Stimulated activated CD4-positive, alpha-beta T cell treated with anti-CD3 and anti-CD28 coated beads, Interleukin-1b, Interleukin-23, amount 100 ng/mL, for 48 hours (primary cell): ENCODE results near the gene RIMS1.

Source experiments
- DNase-seq: peaks from one replicate; pipeline ENCODE4 v3.0.0-alpha.2; 2020

RIMS1 gene

DNA sequence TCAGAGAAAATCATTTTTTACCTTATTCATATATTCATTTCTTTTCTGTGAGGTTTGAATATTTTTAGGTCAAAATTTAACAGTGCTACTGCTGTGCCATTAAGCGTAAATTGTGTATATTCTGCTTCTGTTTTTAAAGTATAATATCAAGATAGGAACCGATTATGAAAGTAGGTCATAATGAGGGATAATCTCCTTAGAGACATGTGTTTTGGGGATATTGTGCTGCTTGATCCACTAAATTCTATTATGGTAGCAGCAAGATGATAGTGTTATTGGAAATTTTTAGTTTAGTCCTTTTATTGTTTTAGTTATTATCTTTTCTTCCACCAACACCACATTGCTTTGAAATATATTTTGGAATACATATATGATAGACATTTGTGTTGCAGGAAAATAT is 244.0 kb downstream of the RIMS1 start:
- no peak for DNase-seq

GRCh38 chr6:72132427-72132826 is 246.1 kb downstream of the RIMS1 start:
- no peak for DNase-seq

GRCh38 chr6:72132851-72133250 is 246.5 kb downstream of the RIMS1 start:
- DNase-seq = no peak

DNA sequence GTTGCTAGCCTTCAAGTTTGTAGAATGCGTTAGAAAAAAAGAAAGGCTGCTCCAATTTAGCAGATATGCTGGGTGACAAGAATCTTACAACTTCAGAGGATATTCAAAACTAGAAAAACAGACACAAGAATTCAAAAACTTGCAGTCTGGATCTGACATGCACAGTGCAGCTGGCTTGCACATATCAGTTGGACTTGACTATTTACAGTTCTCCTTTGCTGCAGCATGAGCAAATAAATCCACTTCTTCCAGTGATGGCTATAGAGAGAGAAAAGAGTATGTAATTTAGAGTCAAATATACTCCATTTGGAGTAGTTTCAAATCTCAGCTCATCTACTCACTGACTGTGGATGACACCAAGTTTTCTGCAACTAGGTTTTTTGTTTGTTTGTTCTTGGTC is 247.0 kb downstream of the RIMS1 start:
- DNase-seq = no peak

- no peak for DNase-seq
Observed at GRCh38 chr6:72140795-72141194, 254.4 kb downstream of the RIMS1 start.

DNA sequence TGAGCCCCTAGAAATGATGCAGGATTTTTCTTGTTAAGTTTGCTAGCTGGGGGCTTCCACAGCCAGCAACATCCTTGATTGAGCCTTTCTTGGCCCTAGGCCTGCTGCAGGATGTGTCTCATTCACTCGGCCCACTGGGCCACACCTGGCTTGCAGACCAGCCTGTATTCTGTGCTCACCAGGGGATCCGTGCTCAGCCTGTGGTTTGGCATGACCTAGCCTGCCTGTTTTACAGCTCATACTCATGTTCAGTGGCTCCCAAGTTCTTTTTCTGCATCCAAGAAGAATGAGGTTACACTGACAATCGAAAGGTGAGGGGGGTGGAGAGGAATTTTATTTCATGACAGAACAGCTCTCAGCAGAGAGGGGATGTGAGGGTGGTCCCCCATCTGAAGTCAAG is 263.4 kb downstream of the RIMS1 start:
- DNase-seq = no peak

DNA sequence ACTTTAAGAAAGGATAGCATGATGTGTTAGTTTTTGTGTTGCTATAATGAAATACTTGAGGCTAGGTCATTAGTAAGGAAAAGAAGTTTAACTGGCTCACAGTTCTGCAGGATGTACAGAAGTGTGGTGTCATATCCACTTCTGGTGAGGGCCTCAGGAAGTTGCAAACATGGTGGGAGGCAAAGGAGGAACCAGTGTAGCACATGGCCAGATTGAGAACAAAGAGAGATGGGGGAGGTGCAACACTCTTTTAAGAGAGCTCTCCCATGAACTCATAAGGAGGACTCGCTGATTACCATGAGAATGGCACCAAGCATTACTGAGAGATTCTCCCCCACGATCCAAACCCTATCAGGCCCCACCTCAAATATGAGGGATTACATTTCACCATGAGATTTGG is 265.4 kb downstream of the RIMS1 start:
- DNase-seq = no peak

DNA sequence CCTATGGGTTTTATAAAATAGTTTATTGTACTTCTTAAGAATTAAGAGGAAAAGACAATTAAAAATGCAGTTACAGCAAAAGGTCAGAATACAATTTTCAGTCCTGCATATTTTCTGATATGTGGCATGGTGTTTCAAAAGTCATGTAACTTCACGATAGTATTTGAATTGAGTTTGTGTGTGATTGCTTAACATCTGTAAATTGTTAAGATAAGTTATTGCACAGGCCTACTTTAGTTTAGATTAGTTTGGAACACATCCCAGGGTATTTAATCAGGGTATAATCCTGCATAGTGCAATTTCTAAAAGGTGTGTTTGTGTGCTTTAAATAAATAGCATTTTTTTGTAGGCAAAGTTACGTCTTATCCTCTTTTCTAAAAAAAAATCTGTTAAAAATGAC is 289.6 kb downstream of the RIMS1 start:
- no peak for DNase-seq

GRCh38 chr6:72182337-72183246 is 296.2 kb downstream of the RIMS1 start:
- no peak for DNase-seq

- no peak for DNase-seq
Observed at GRCh38 chr6:72203983-72204382, 317.6 kb downstream of the RIMS1 start.

GRCh38 chr6:72205500-72205899 is 319.1 kb downstream of the RIMS1 start:
- no peak for DNase-seq

GRCh38 chr6:72206606-72207005 is 320.3 kb downstream of the RIMS1 start:
- no peak for DNase-seq

GRCh38 chr6:72212686-72213085 is 326.3 kb downstream of the RIMS1 start:
- DNase-seq = no peak

- no peak for DNase-seq
Observed at GRCh38 chr6:72213654-72214053, 327.3 kb downstream of the RIMS1 start.

- no peak for DNase-seq
Observed at GRCh38 chr6:72216222-72217068, 330.1 kb downstream of the RIMS1 start.

GRCh38 chr6:72217626-72218025 is 331.3 kb downstream of the RIMS1 start:
- DNase-seq = no peak

DNA sequence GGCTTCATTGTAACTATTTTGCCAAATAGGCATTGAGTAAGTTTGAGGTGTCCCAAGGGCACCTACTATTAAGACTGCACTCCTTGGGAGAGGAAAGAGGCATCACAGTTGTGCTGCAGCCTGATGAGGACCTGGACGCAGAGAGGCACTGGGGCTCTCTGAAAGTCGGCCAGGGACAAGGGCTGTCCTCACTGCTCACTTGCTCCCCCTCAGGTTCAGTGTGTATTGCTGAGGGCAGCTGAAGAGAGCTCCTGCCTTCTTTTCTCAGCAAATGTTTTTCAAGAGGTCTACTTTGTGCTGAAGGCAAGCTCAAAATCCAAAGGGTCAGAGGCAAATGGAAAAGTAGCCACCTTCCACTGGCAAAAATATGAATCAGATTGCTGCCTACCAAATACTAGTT is 331.8 kb downstream of the RIMS1 start:
- DNase-seq = no peak

GRCh38 chr6:72219536-72219935 is 333.2 kb downstream of the RIMS1 start:
- DNase-seq = no peak

GRCh38 chr6:72238021-72238420 is 351.7 kb downstream of the RIMS1 start:
- DNase-seq = no peak

DNA sequence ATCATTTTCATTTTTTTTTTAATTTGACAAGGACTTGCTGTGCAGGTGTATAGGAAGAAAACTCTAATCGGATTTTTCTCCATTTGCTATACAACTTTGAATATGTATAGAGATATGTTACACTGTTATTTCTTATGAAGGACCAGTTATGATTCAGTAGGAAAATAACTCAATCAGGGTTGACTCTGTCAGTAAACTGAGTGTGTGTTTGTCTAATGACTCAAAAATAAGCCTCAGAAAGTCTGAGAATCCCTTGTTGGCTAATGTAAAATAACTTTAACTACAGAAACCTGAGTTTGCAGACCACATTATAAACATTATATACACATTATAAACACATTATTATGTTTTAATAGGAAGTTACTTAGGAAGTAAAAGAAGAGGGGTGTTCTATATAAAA is 352.6 kb downstream of the RIMS1 start:
- DNase-seq = no peak

- no peak for DNase-seq
Observed at GRCh38 chr6:72245565-72245964, 359.2 kb downstream of the RIMS1 start.

- no peak for DNase-seq
Observed at GRCh38 chr6:72246926-72247325, 360.6 kb downstream of the RIMS1 start.

DNA sequence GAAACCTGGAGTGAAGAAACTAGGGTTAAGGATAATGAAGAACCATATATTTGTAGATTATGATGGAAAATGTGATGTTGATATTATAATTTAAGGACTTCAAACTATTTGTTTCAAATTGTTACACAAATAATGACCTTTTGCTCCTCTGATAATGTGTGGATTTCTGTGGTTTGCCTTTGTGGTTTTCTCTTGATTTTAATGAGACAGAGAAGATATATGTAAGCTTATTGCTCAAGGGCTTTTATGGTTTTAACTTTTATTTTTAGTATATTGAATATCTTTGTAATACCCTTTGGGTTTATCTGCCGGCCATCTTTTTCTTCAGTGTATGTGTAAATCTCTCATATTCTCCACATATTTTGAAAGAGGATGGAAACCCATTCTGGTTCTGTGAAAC is 362.3 kb downstream of the RIMS1 start:
- no peak for DNase-seq

DNA sequence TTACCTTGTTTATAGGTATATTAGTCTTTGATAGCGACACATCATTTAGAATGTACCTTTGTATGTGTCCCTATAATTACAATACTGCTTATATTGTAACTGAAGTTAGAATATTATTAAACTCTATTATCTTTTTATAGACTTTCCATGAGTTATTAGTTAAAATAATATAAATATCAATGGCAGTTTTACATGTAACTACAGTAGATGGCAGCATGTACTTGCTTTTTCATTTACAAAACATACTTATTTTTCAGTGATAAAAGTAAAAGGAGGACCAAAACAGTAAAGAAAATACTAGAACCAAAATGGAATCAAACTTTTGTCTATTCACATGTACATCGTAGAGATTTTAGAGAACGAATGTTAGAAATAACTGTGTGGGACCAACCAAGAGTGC is 364.3 kb downstream of the RIMS1 start:
- no peak for DNase-seq
